Measurements from ENCODE around the gene LGALS4.
A peak's percentile ranks its signal among the peaks of the same experiment; 100 is the strongest.
"Not testable (repeated sequence)": the region's sequence is repeated elsewhere in the genome, so short reads cannot be mapped to it uniquely, and the experiment has no call there.

LGALS4 gene

DNA sequence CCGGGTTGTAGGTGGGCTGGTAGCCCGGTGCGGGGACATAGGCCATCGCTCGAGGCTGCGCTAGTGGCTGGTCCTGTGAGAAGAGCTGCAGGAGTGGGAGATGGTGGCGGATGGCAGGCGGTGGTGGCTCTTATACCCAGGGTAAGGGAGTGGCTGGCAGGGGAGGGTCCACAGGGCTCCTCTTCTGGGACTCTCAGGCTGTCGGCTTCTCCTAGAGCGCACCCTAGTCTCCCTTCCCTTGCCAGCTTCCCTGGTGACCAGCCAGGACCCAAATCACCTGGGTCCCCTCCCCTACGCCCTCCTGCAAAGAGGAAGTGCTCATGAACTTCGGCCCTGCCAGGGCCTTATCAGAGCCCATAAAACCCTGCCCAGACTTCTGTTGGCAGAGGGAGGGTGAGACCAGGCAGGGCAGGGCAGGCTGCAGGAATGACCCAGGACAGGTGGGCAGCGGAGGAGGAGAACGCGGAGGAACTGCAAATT is at the start of gene LGALS4:
LGALS4 (minus strand) TSS at position 105 of the 480 bp plus-strand sequence; CDS start at position 46, 59 bp downstream.
- no peak for DNase-seq

GRCh38 chr19:38861368-38861767 is 48.6 kb upstream of the LGALS4 start:
- no peak for DNase-seq

DNA sequence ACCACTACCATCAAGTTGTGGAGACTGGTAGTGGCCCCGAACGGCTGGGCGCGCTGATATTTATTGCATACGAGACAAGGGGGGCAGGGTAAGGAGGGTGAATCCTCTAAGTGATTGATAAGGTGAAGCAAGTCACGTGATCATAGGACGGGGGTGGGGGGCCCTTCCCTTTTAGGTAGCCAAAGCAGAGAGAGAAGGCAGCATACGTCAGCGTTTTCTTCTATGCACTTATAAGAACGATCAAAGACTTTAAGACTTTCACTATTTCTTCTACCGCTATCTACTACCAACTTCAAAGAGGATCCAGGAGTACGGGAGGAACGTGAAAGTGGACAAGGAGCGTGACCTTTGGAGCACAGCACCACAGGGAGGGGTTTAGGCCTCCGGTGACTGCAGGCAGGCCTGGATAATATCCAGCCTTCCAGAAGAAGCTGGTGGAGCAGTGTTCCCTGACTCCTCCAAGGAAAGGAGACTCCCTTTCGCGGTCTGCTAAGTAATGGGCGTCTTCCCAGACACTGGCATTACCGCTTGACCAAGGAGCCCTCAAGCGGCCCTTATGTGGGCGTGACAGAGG is 47.0 kb upstream of the LGALS4 start:
- DNase-seq, result not testable (repeated sequence)

- no peak for DNase-seq
Observed at GRCh38 chr19:38856813-38857212, 44.1 kb upstream of the LGALS4 start.

DNA sequence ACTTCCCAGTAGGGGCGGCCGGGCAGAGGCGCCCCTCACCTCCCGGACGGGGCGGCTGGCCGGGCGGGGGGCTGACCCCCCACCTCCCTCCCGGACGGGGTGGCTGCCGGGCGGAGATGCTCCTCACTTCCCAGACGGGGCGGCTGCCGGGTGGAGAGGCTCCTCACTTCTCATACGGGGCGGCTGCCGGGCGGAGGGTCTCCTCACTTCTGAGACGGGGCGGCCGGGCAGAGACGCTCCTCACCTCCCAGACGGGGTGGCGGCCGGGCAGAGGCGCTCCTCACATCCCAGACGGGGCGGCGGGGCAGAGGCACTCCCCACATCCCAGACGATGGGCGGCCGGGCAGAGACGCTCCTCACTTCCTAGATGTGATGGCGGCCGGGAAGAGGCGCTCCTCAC is 43.0 kb upstream of the LGALS4 start:
- DNase-seq, result not testable (repeated sequence)

- DNase-seq, result not testable (repeated sequence)
Observed at GRCh38 chr19:38854961-38855360, 42.2 kb upstream of the LGALS4 start.

DNA sequence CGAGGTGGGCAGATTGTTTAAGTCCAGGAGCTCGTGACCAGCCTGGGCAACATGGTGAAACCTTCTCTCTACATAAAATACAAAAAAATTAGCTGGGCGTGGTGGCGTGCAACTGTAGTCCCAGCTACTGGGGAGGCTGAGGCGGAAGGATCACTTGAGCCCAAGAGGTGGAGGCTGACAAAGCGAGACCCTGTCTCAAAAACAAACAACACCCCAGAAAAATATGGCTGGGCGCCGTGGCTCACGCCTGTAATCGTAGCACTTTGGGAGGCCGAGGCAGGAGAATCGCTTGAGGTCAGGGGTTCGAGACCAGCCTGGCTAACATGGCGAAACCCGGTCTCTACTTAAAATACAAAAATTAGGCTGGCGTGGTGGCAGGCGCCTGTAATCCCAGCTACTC is 40.5 kb upstream of the LGALS4 start:
- DNase-seq, result no peak

GRCh38 chr19:38852231-38853044 is 39.7 kb upstream of the LGALS4 start:
- peak; percentile 32 for DNase-seq

DNA sequence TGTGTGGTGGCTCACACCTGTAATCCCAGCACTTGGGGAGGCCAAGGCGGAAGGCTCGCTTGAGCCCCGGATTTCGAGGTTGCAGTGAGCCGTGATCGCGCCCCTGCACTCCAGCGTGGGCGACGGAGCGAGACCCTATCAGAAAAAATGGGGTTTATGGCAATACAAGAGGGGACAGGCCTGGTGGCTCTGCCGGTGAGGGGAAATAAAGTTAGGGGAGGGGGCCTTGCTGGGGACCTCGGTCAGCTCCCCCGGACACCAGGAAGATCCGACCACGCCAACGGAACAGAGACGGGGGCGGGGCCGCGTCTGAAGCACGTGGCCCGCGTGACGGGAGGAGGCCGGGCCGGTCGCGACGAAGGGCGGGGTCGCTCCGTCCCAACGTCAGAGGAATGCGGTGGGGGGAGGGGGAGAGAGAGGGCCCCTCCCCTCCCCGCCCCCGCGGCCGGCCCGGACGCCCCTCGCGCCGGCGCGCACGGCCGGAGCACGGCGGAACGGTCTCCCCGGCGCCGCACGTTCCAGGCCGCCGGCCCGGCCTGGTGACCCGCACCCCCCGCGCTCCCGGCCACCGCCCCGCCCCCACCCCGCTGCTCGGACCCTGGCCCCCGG is 39.0 kb upstream of the LGALS4 start:
- DNase-seq, result peak; percentile 77

GRCh38 chr19:38850976-38851621 is 38.4 kb upstream of the LGALS4 start:
- DNase-seq, result no peak

DNA sequence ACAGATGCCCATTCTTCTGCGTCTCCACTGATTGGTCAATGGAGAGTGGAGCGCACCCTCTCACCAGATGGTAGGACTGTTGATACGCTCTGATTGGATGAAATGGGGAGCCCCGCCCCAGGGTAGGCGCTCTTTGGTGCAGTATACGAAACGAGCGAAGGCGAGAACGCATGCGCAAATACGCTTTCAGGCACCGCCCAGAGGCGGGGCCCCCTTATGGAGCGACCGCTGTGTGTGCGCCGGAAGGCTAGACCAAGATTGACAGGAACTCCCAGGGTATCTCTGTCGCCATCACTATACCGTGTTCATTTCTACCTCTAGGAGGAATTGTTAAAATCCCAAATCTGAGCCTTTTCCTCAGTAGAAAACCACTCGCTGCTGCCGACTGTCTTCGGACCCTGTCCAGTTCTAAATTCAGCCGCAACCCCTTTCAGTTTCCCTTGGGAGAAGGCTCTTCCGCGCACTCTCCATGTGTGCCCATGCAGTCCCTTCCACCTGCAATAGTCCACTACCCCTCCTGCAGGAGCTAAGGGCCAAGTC is 37.8 kb upstream of the LGALS4 start:
- DNase-seq, result peak; percentile 100

DNA sequence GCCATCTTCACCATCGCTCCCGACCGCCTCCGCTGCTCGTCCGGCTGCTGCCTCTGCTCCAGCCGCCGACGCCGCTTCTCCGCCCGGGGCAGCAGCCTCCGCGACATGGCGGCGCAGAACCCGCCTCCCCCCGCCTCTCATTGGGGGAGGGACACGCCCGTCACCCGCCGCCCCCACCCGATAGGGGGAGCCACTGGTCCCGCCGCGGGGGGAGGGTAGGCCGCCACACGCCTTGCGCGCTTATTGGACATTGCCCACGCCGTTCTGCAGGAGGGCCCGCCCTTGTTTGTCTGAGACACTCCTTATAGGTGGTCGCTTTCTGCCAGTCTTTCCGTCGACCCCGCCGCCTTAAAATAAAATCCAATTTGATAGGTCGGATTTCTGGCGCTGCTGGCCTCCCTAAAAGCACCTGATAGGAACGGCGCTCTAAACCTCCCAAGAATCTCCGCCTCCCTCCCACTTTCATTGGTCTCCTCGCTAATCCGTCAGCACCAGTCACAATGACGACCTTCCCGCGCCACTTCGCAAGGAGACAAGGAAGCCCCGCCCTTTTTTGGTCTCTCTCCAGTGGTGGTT is 37.2 kb upstream of the LGALS4 start, which contains the start of gene HNRNPL:
HNRNPL (minus strand) TSS at position 127 of the 576 bp plus-strand sequence; CDS start at position 107, 20 bp downstream.
- peak; percentile 100 for DNase-seq

DNA sequence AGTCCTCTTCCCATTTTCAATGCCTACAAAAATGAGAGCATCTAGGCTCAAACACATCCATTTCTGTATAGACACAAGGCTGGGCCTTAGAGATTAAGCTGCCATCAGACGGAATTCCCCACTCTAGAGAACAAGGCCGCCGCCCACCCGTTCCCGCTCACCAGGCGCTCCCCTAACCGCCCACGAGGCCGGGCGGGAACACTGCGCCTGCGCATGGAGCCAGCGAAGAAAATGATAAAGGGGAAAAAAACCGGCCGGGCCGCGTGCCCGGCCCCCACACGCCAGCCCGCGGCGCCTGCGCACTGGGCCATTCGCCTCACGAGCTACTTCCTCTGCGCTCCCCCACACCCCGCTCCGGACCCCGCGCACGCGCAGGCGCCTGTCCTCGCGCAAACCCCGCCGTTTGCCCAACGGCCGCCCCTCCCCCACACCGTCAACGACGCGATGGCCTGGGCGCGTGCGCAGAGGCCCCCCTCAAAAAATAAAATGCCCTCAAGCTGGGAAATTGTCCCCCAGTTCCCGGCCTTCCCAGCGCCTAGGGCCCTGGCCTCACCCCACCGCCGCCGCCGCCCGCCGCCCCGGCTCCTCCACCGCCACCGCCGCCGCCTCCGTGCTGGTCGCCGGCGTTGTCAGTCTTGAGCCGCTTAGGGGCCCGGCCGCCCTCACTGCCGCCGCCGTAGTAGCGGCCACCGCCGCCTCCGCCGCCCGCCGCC is 36.6 kb upstream of the LGALS4 start:
- peak; percentile 91 for DNase-seq

GRCh38 chr19:38848299-38849146 is 35.8 kb upstream of the LGALS4 start:
- no peak for DNase-seq

DNA sequence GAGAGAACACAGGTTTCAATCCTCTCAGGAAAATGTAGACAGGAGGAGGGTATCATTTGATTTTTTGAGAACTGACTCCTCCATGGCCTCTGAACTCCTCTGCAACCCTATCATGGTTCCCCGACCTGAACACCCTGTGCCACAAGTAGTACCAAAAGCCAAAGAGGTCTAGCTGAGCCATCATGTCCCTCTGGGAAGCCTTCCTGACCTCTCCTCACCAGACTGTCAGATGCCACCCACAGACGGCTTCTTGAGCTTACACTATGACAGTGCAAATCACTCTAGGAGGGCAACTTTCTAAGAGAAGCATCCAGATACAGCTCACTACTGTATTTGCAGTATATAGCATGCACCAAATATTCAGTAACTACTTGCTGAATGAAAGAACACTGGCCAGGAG is 33.4 kb upstream of the LGALS4 start:
- DNase-seq, result no peak

GRCh38 chr19:38845374-38846024 is 32.8 kb upstream of the LGALS4 start:
- DNase-seq, result no peak

DNA sequence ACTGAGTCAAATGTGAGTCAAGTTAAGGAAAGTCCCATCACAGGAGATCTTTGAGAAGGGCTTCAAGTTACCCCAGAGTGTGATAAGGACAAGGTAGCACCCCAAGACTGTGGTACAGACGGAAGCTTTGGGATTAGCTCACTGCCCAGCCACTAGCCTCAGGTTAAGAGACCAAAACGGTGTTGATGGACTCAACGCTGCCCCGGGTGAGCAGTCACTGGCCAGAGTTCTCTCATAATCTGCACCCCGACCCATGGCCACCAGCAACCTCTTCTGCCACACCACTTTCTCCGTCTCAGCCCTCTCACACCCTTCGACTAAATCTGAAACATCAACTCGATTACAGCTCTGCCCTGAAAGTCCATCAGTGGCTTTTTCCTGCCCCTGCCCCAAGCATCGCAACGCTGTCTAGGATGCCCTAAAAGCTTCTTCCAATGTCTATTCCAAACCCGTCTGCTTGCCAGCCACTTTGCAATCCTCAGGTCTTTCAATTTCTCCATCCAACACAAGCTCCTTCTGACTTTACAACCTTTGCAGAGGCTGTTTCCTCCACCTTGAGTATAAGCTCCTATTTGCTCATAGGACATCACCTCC is 31.4 kb upstream of the LGALS4 start:
- no peak for DNase-seq

DNA sequence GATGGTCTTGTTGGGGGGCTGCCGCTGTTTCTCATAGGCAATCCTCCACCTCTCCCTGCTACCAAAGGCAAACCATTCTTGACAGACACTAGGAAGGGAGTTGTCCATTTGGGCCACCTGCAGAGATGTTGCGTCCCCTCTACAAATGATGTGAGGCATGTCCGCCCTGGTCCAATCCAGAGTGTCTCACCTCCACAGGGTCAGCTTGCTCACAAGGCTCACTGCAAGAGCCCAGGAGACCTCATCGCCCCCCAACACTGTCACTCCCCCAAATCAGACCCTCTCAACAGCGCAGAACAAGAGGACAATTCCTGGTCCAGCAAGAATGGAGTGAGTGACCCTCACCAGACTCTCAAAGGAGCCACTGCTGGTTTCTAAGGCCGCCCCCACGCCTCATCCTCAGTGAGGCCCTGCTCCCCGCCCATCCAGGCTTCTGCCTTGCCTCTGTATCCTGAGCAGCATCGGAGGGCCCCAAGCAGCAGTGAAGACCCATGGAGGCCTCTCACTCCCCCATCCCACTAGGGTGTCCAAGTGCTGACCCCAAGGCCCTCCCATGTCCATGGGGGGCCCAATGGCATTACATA is 30.5 kb upstream of the LGALS4 start:
- DNase-seq, result no peak

DNA sequence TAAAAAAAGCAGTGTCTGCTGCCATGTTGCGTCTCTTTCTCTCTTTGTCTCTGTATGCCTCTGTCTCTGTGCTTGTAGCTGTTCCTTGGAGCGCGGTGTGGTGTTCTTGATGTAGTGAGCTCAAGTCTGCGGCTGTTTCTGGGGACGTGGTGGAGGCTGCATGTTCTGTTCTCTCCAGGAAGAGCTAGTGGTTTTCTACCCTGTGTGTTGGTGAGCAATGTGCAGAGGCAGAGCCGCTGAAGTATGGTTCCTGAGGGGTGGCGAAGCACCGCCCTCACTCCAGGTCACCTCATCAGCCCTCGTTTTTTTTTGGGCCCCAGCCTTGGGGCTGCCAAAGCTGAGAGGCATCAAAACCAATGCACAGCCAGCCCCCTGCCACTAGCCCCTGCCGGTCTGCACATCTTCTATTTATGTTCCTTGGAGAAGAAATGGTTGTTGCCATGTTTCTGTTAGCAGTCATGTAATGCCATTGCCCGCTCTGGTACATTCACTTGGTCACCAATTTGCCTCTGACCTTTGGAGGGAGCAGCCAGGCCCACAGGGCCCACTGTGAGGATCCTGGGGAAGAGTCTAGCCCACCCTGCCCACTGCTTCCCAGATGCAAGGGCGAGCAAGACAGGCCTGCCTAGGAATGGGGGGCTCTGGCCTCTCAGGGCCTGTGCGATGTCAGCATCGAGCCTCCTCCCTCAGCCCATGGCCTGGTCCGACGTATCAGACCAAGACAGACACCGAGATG is 29.9 kb upstream of the LGALS4 start:
- DNase-seq, result no peak

Data from NCI-H526 treated with DMSO at 0.1 percent for 48 hours (cell line).